HuH-7.5 (cell line): ENCODE results near the gene RBMS3.
"Not testable (repeated sequence)": the region's sequence is repeated elsewhere in the genome, so short reads cannot be mapped to it uniquely, and the experiment has no call there.

ENCODE experiments used
- DNase-seq: peaks from one replicate; pipeline ENCODE4 v3.0.0; 2011; ENCODE audit warnings: low spot score

The RBMS3 gene

GRCh38 chr3:29312395-29312794 is 31.5 kb downstream of the RBMS3 start:
- DNase-seq, result no peak

GRCh38 chr3:29312960-29313452 is 32.1 kb downstream of the RBMS3 start:
- DNase-seq, result no peak

- DNase-seq, result no peak
Measured at GRCh38 chr3:29313981-29314726, 33.3 kb downstream of the RBMS3 start.

GRCh38 chr3:29314727-29315088 is 33.8 kb downstream of the RBMS3 start:
- no peak for DNase-seq

- no peak for DNase-seq
Measured at GRCh38 chr3:29317659-29318173, 36.8 kb downstream of the RBMS3 start.

GRCh38 chr3:29318251-29318650 is 37.4 kb downstream of the RBMS3 start:
- DNase-seq, result no peak

- no peak for DNase-seq
Measured at GRCh38 chr3:29319262-29319661, 38.4 kb downstream of the RBMS3 start.

- no peak for DNase-seq
Measured at GRCh38 chr3:29319798-29320197, 38.9 kb downstream of the RBMS3 start.

- DNase-seq, result no peak
Measured at GRCh38 chr3:29322586-29322985, 41.7 kb downstream of the RBMS3 start.

- DNase-seq, result no peak
Measured at GRCh38 chr3:29324180-29324651, 43.3 kb downstream of the RBMS3 start.

GRCh38 chr3:29326540-29326939 is 45.7 kb downstream of the RBMS3 start:
- not testable (repeated sequence) for DNase-seq

GRCh38 chr3:29329986-29330890 is 49.4 kb downstream of the RBMS3 start:
- DNase-seq, result no peak

GRCh38 chr3:29331035-29331434 is 50.2 kb downstream of the RBMS3 start:
- no peak for DNase-seq

- DNase-seq, result no peak
Measured at GRCh38 chr3:29331456-29332194, 50.8 kb downstream of the RBMS3 start.

GRCh38 chr3:29332195-29332637 is 51.3 kb downstream of the RBMS3 start:
- no peak for DNase-seq

- DNase-seq, result no peak
Measured at GRCh38 chr3:29333576-29333975, 52.7 kb downstream of the RBMS3 start.

GRCh38 chr3:29334706-29335105 is 53.8 kb downstream of the RBMS3 start:
- no peak for DNase-seq

- peak; percentile 9 for DNase-seq
Measured at GRCh38 chr3:29335438-29335837, 54.6 kb downstream of the RBMS3 start.

- no peak for DNase-seq
Measured at GRCh38 chr3:29335943-29336342, 55.1 kb downstream of the RBMS3 start.

- DNase-seq, result no peak
Measured at GRCh38 chr3:29337565-29337964, 56.7 kb downstream of the RBMS3 start.

- DNase-seq, result no peak
Measured at GRCh38 chr3:29338377-29338776, 57.5 kb downstream of the RBMS3 start.
